Caco-2 (cell line): ENCODE measurements around the gene DTL. TPM values are rescaled to one million over a fixed set of nuclear protein-coding genes. Genes with fewer than 3 reads are reported as not detected.

Source experiments
- BruUV-seq: library from RNA; stranded (reverse); fragments of 400-500 nt; replicated peaks from 2 replicates; lab custom pipeline; 2021; lab: Mats Ljungman, UMichigan
- CTCF ChIA-PET: fragments of 300-600 bp; sonication (Branson Sonifier 250); formaldehyde crosslinking; loops from one replicate; lab custom pipeline; 2022; ENCODE audit warnings: antibody characterized with exemption; lab: Charles Lee
- POLR2A ChIA-PET: fragments of 300-600 bp; sonication (Branson Sonifier 250); formaldehyde crosslinking; loops from one replicate; lab custom pipeline; 2022; ENCODE audit warnings: antibody characterized with exemption; lab: Charles Lee
- DNase-seq, 2 experiments: peaks; one replicate each; pipeline versions ENCODE4 v3.0.0 to v3.0.0-alpha.2; 2020 to 2022
- H3K27me3 ChIP-seq: replicated peaks from 2 replicates; pipeline ENCODE4 v1.6.0; 2011; ENCODE audit warnings: low read length; ENCODE audit not compliant: control insufficient read depth, insufficient read depth
- H3K36me3 ChIP-seq: 2 replicates; pipeline ENCODE4 v1.5.1; 2011; ENCODE audit warnings: low read length; ENCODE audit not compliant: control insufficient read depth, insufficient read depth
- H3K4me1 ChIP-seq: fragments of 250-450 bp; sonication (Bioruptor Pico); 2 replicates; pipeline ENCODE4 v1.5.1; 2020; ENCODE audit warnings: mild to moderate bottlenecking
- H3K4me3 ChIP-seq: 2 replicates; pipeline ENCODE4 v1.5.1; 2011; ENCODE audit warnings: low read depth, mild to moderate bottlenecking, control low read depth, low read length
- H3K9me3 ChIP-seq: fragments of 250-450 bp; sonication (Bioruptor Pico); 2 replicates; pipeline ENCODE4 v1.5.1; 2020; ENCODE audit warnings: mild to moderate bottlenecking, moderate library complexity
- H3K27ac Mint-ChIP-seq: one replicate; pipeline ENCODE4 v1.8.0; 2022; ENCODE audit warnings: mixed read lengths; ENCODE audit not compliant: unreplicated experiment
- H3K27me3 Mint-ChIP-seq: one replicate; pipeline ENCODE4 v1.8.0; 2022; ENCODE audit warnings: mixed read lengths; ENCODE audit not compliant: insufficient read depth, unreplicated experiment
- H3K36me3 Mint-ChIP-seq: one replicate; pipeline ENCODE4 v1.8.0; 2022; ENCODE audit warnings: mild to moderate bottlenecking, mixed read lengths; ENCODE audit not compliant: insufficient read depth, unreplicated experiment
- H3K4me1 Mint-ChIP-seq: one replicate; pipeline ENCODE4 v1.8.0; 2022; ENCODE audit warnings: low read depth, mixed read lengths; ENCODE audit not compliant: unreplicated experiment
- H3K4me3 Mint-ChIP-seq: one replicate; pipeline ENCODE4 v1.8.0; 2022; ENCODE audit warnings: mild to moderate bottlenecking, moderate library complexity, mixed read lengths; ENCODE audit not compliant: unreplicated experiment
- H3K9me3 Mint-ChIP-seq: one replicate; pipeline ENCODE4 v1.8.0; 2022; ENCODE audit warnings: mixed read lengths; ENCODE audit not compliant: unreplicated experiment
- CTCF ChIP-seq, 2 experiments: fragments of 200-600 bp in 1 of 2; IDR thresholded peaks; 1 replicate in 1 of 2; 2 replicates in 1 of 2; pipeline versions ENCODE4 v1.5.1 to v1.8.0; 2011 to 2022; ENCODE audit warnings: antibody characterized with exemption in 1 of 2, control low read depth in 1 of 2, inconsistent platforms in 1 of 2, low read depth in 1 of 2, low read length in 1 of 2, mild to moderate bottlenecking in 1 of 2, moderate library complexity in 1 of 2; ENCODE audit not compliant: insufficient read depth in 1 of 2, severe bottlenecking in 1 of 2, unreplicated experiment in 1 of 2
- intact Hi-C: fragments of 100-400 bp; cut with micrococcal nuclease; formaldehyde crosslinking; loops from one replicate; pipeline ENCODE4 v1.10.0; 2022; ENCODE audit not compliant: unreplicated experiment
- total RNA-seq: library from RNA; stranded (reverse); gene quantifications from 2 replicates; pipeline ENCODE4 v1.2.3, GENCODE V29; 2022

The DTL gene
- total RNA-seq, 1 experiment from 2014 or later = 20.3 TPM

GRCh38 chr1:212119397-212119837 lies 83.9 kb downstream of the DTL start:
- Mint-ChIP-seq H3K27me3 (no peaks in the 10 kb centered on the region), H3K4me3 (no peak overlapping the region), H3K27ac (no peak overlapping the region), H3K9me3 (no peaks in the 10 kb centered on the region), H3K36me3 (no peaks in the 10 kb centered on the region), H3K4me1 (peaks cover 7% of the 10 kb centered on the region)
- intact Hi-C loops = loop anchor here (5.0 kb wide), 1 partner anchor 168 kb away; the partner anchor contains the start of gene PPP2R5A
- no TSS peak for BruUV-seq
- TF ChIP-seq CTCF (IDR thresholded peaks at IDR 0.05; ENCODE audit: insufficient read depth in 1 of 2, low read depth in 1 of 2, low read length in 1 of 2, severe bottlenecking in 1 of 2, unreplicated experiment in 1 of 2) = no peak
- Histone ChIP-seq H3K4me3 (no peak overlapping the region), H3K4me1 (peaks cover 12% of the 10 kb centered on the region; the same call in 1 of the 2 replicates), H3K9me3 (no peaks in the 10 kb centered on the region), H3K36me3 (no peaks in the 10 kb centered on the region), H3K27me3 (no peaks in the 10 kb centered on the region)
- CTCF ChIA-PET = interaction anchor here (2.1 kb wide), 1 partner anchor 48 kb away, joined by 4 read pairs; no protein-coding TSS in a partner anchor
- POLR2A ChIA-PET = no interaction called here
- DNase-seq = no peak

GRCh38 chr1:212119863-212120262 lies 84.3 kb downstream of the DTL start:
- Mint-ChIP-seq H3K27me3 (no peaks in the 10 kb centered on the region), H3K4me1 (peaks cover 7% of the 10 kb centered on the region), H3K36me3 (no peaks in the 10 kb centered on the region), H3K4me3 (no peak overlapping the region), H3K9me3 (no peaks in the 10 kb centered on the region), H3K27ac (no peak overlapping the region)
- Histone ChIP-seq H3K4me1 (peaks cover 12% of the 10 kb centered on the region; the same call in 1 of the 2 replicates), H3K9me3 (no peaks in the 10 kb centered on the region), H3K36me3 (no peaks in the 10 kb centered on the region), H3K4me3 (no peak overlapping the region), H3K27me3 (no peaks in the 10 kb centered on the region)
- POLR2A ChIA-PET = no interaction called here
- CTCF ChIA-PET = no interaction called here
- no TSS peak for BruUV-seq
- no peak for DNase-seq
- intact Hi-C loops = loop anchor here (5.0 kb wide), 1 partner anchor 167 kb away; the partner anchor contains the start of gene PPP2R5A
- TF ChIP-seq CTCF (IDR thresholded peaks at IDR 0.05; ENCODE audit: insufficient read depth in 1 of 2, low read depth in 1 of 2, low read length in 1 of 2, severe bottlenecking in 1 of 2, unreplicated experiment in 1 of 2) = no peak

- POLR2A ChIA-PET = no interaction called here
- CTCF ChIA-PET = no interaction called here
- no peaks in the 10 kb centered on the region for H3K36me3 ChIP-seq
- H3K4me1 Mint-ChIP-seq = peaks cover 7% of the 10 kb centered on the region
- no peaks in the 10 kb centered on the region for H3K27me3 Mint-ChIP-seq
- no peaks in the 10 kb centered on the region for H3K9me3 Mint-ChIP-seq
- no peak for DNase-seq
- intact Hi-C loops = no loop called here
- no peaks in the 10 kb centered on the region for H3K9me3 ChIP-seq
- peaks cover 12% of the 10 kb centered on the region; the same call in 1 of the 2 replicates for H3K4me1 ChIP-seq
- no TSS peak for BruUV-seq
- TF ChIP-seq CTCF (IDR thresholded peaks at IDR 0.05; ENCODE audit: insufficient read depth in 1 of 2, low read depth in 1 of 2, low read length in 1 of 2, severe bottlenecking in 1 of 2, unreplicated experiment in 1 of 2) = no peak
- H3K36me3 Mint-ChIP-seq = no peaks in the 10 kb centered on the region
- H3K27ac Mint-ChIP-seq = no peak overlapping the region
- H3K4me3 Mint-ChIP-seq = no peak overlapping the region
- no peak overlapping the region for H3K4me3 ChIP-seq
- no peaks in the 10 kb centered on the region for H3K27me3 ChIP-seq
Observed at GRCh38 chr1:212121779-212122178, 86.2 kb downstream of the DTL start.
